Endothelial cell of umbilical vein (primary cell): Measurements from ENCODE around the gene NUDCD3. TPM values are rescaled to one million over a fixed set of nuclear protein-coding genes. Genes with fewer than 3 reads are reported as not detected.

ENCODE experiments used
- BruUV-seq: library from RNA; stranded (reverse); fragments of 400-500 nt; replicated peaks from 2 replicates; lab custom pipeline; 2021; lab: Mats Ljungman, UMichigan
- CTCF ChIA-PET: fragments of 300-600, 350-600 bp; sonication (Branson Sonifier 250); formaldehyde crosslinking; loops from one replicate; lab custom pipeline; 2021; ENCODE audit warnings: antibody characterized with exemption, inconsistent platforms; lab: Charles Lee
- POLR2A ChIA-PET: fragments of 300-600, 350-600 bp; sonication (Branson Sonifier 250); formaldehyde crosslinking; loops from one replicate; lab custom pipeline; 2021; ENCODE audit warnings: antibody characterized with exemption, inconsistent platforms; lab: Charles Lee
- DNase-seq: peaks from one replicate; pipeline ENCODE4 v3.0.0-alpha.2; 2011; ENCODE audit warnings: low read depth, low spot score
- FAIRE-seq: peaks from 2 replicates; lab custom pipeline; 2011; peaks lifted over from hg19 to GRCh38; lab: Jason Lieb, UNC
- H2AFZ ChIP-seq: 2 replicates; pipeline ENCODE4 v1.6.0; 2012; ENCODE audit warnings: low read depth, low read length, control low read depth, inconsistent platforms
- H3K27ac ChIP-seq: 2 replicates; pipeline ENCODE4 v1.5.1; 2011; ENCODE audit warnings: low read depth, mild to moderate bottlenecking, control low read depth, low read length, moderate library complexity; ENCODE audit not compliant: insufficient read depth
- H3K27me3 ChIP-seq, 2 experiments: 2 replicates each; pipeline versions ENCODE4 v1.6.0 to v1.6.1; 2011; ENCODE audit warnings: low read length in 2 of 2, mixed read lengths in 1 of 2; ENCODE audit not compliant: control insufficient read depth in 2 of 2, insufficient read depth in 2 of 2
- H3K36me3 ChIP-seq, 2 experiments: 2 replicates in 1 of 2; 3 replicates in 1 of 2; pipeline ENCODE4 v1.5.1; 2011; ENCODE audit warnings: low read length in 2 of 2, mild to moderate bottlenecking in 1 of 2, moderate library complexity in 1 of 2; ENCODE audit not compliant: control insufficient read depth in 2 of 2, insufficient read depth in 2 of 2; ENCODE audit errors: extremely low read depth in 1 of 2
- H3K4me1 ChIP-seq: 3 replicates; pipeline ENCODE4 v1.5.1; 2011; ENCODE audit warnings: mild to moderate bottlenecking, low read length; ENCODE audit not compliant: control insufficient read depth, insufficient read depth; ENCODE audit errors: extremely low read depth
- H3K4me2 ChIP-seq: 2 replicates; pipeline ENCODE4 v1.6.1; 2011; ENCODE audit warnings: low read length, control low read depth, mixed read lengths; ENCODE audit not compliant: insufficient read depth
- H3K4me3 ChIP-seq, 3 experiments: fragments of 200-600 bp in 1 of 3; sonication (generic), shearing (Covaris generic) in 1 of 3; replicated peaks in 1 of 3; 2 replicates each; pipeline ENCODE4 v1.5.1; 2011 to 2016; ENCODE audit warnings: control low read depth in 3 of 3, low read length in 3 of 3, mild to moderate bottlenecking in 2 of 3, inconsistent platforms in 1 of 3, low read depth in 1 of 3, moderate library complexity in 1 of 3; ENCODE audit not compliant: insufficient read depth in 1 of 3
- H3K79me2 ChIP-seq: 2 replicates; pipeline ENCODE4 v1.6.0; 2012; ENCODE audit warnings: low read length, inconsistent platforms; ENCODE audit not compliant: control insufficient read depth, insufficient read depth
- H3K9ac ChIP-seq: replicated peaks from 2 replicates; pipeline ENCODE3; 2011; ENCODE audit warnings: low read length, control low read depth; ENCODE audit not compliant: insufficient read depth; ENCODE audit errors: extremely low read depth
- H3K9me1 ChIP-seq: replicated peaks from 3 replicates; pipeline ENCODE4 v1.6.0; 2011; ENCODE audit warnings: mild to moderate bottlenecking, low read length; ENCODE audit not compliant: control insufficient read depth, insufficient read depth; ENCODE audit errors: extremely low read depth
- H3K9me3 ChIP-seq: replicated peaks from 2 replicates; pipeline ENCODE4 v1.5.1; 2012; ENCODE audit warnings: low read length, inconsistent platforms; ENCODE audit not compliant: control insufficient read depth, insufficient read depth
- H4K20me1 ChIP-seq: replicated peaks from 2 replicates; pipeline ENCODE3; 2011; ENCODE audit warnings: mild to moderate bottlenecking, low read length; ENCODE audit not compliant: control insufficient read depth, insufficient read depth; ENCODE audit errors: extremely low read depth
- CTCF ChIP-seq, 2 donors: IDR thresholded peaks; 1 replicate in 1 of 2; 2 replicates in 1 of 2; pipeline ENCODE4 v1.5.1; 2011; ENCODE audit warnings: low read length in 2 of 2, mild to moderate bottlenecking in 2 of 2, moderate library complexity in 2 of 2, control low read depth in 1 of 2, inconsistent platforms in 1 of 2, low read depth in 1 of 2; ENCODE audit not compliant: insufficient read depth in 1 of 2; ENCODE audit errors: extremely low read depth in 1 of 2
- EZH2 ChIP-seq: IDR thresholded peaks from 2 replicates; pipeline ENCODE4 v1.6.1; 2012; ENCODE audit warnings: borderline replicate concordance, low read depth, mild to moderate bottlenecking, moderate library complexity, low read length, inconsistent platforms; ENCODE audit not compliant: severe bottlenecking
- FOS ChIP-seq: IDR thresholded peaks from 2 replicates; pipeline ENCODE4 v1.6.1; 2011; ENCODE audit warnings: mild to moderate bottlenecking, low read length, moderate library complexity, borderline replicate concordance; ENCODE audit not compliant: insufficient read depth
- GATA2 ChIP-seq: IDR thresholded peaks from 2 replicates; pipeline ENCODE4 v1.7.0; 2011; ENCODE audit warnings: low read depth, mild to moderate bottlenecking, moderate library complexity, mixed read lengths, low read length; ENCODE audit not compliant: insufficient read length, insufficient read depth
- JUN ChIP-seq: IDR thresholded peaks from 2 replicates; pipeline ENCODE4 v1.6.1; 2011; ENCODE audit warnings: borderline replicate concordance, low read depth; ENCODE audit not compliant: insufficient read length, insufficient read depth
- MAX ChIP-seq: IDR thresholded peaks from 2 replicates; pipeline ENCODE4 v1.6.1; 2011; ENCODE audit not compliant: insufficient read depth, insufficient read length
- MYC ChIP-seq: IDR thresholded peaks from one replicate; pipeline ENCODE4 v1.6.1; 2011; ENCODE audit warnings: mild to moderate bottlenecking, low read depth, low read length
- POLR2A ChIP-seq: IDR thresholded peaks from 2 replicates; pipeline ENCODE4 v1.6.1; 2012; ENCODE audit warnings: low read depth, mild to moderate bottlenecking, control low read depth, low read length
- POLR2AphosphoS5 ChIP-seq: IDR thresholded peaks from 2 replicates; pipeline ENCODE4 v1.6.1; 2012; ENCODE audit warnings: low read depth, mild to moderate bottlenecking, control low read depth, low read length, moderate library complexity; ENCODE audit not compliant: insufficient read depth
- dilution Hi-C: fragments of 300-500 bp; cut with MboI; formaldehyde crosslinking; loops from one replicate; pipeline ENCODE4 v1.15.0; 2019; ENCODE audit warnings: low sequenced_read_pairs; ENCODE audit not compliant: extremely low pct_ligation_motif_present
- intact Hi-C: fragments of 100-400 bp; cut with micrococcal nuclease; formaldehyde crosslinking; loops from one replicate; pipeline ENCODE4 v1.10.0; 2022
- polyA plus RNA-seq, 4 experiments: library from polyadenylated mRNA; depleted of rRNA in 3 of 4; stranded (reverse) in 3 of 4; unstranded in 1 of 4; fragments of >200 nt; gene quantifications; 2 replicates each; pipeline versions ENCODE4 v1.2.1 to v1.2.3, GENCODE V29; 2011 to 2012; ENCODE audit warnings: missing spikeins in 1 of 4
- total RNA-seq: library from RNA; stranded (reverse); gene quantifications from 2 replicates; pipeline ENCODE4 v1.2.3, GENCODE V29; 2021

Gene NUDCD3
- total and polyA plus RNA-seq, 2 donors (not counting 3 experiments of a cell fraction or from before 2014, with no cell fraction given), result 50.6 to 137 TPM

- DNase-seq (no peak), FAIRE-seq (no peak)
- no peaks in the 10 kb centered on the region for H4K20me1 ChIP-seq
- no peak overlapping the region for H2AFZ ChIP-seq
- H3K9me1 ChIP-seq, result no peaks in the 10 kb centered on the region
- CTCF ChIA-PET, result interaction anchor here (1.2 kb wide), 1 partner anchor 15 kb away, joined by 3 read pairs; no protein-coding TSS in a partner anchor
- H3K4me2 ChIP-seq, result no peak overlapping the region
- POLR2A ChIA-PET, result no interaction called here
- no peaks in the 10 kb centered on the region for H3K9me3 ChIP-seq
- H3K27ac ChIP-seq, result no peak overlapping the region
- no peaks in the 10 kb centered on the region for H3K79me2 ChIP-seq
- dilution Hi-C loops, result no loop called here
- TF ChIP-seq POLR2AphosphoS5 (no peak), EZH2 (no peak), JUN (no peak), FOS (no peak), POLR2A (no peak), MYC (no peak), GATA2 (no peak), CTCF (IDR thresholded peaks at IDR 0.05; ENCODE audit: extremely low read depth in 1 of 2, insufficient read depth in 1 of 2, low read depth in 1 of 2, low read length in 2 of 2) (no peak), MAX (no peak)
- H3K4me3 ChIP-seq, result no peak overlapping the region
- no peaks in the 10 kb centered on the region for H3K36me3 ChIP-seq
- no peak overlapping the region for H3K9ac ChIP-seq
- peaks cover 8% of the 10 kb centered on the region in 2 experiments for H3K27me3 ChIP-seq
- H3K4me1 ChIP-seq, result no peaks in the 10 kb centered on the region
- intact Hi-C loops, result no loop called here
- BruUV-seq, result no TSS peak
Measured at GRCh38 chr7:44333911-44334733, 156.3 kb downstream of the NUDCD3 start.
